ENCODE results near the gene HOXA6. TPM values are rescaled to one million over a fixed set of nuclear protein-coding genes. Genes with fewer than 3 reads are reported as not detected.

The HOXA6 gene
- total and polyA plus RNA-seq, 10 of the 15 experiments (the other 5 are each of a cell fraction or from before 2014, with no cell fraction given), result 0.08 TPM; not detected in 9

GRCh38 chr7:27095897-27096767, 51.4 kb downstream of the HOXA6 start, which contains the start of gene HOXA1:
TSS of gene HOXA1 (minus strand) at chr7:27096000. CDS start at chr7:27095912, 88 bp downstream.
- H3K27ac ChIP-seq (ENCODE audit: control insufficient read depth, insufficient read depth), result no peak within 1 kb of the TSS
- in situ Hi-C loops (cut with MboI), result no loop called here
- peak within 1 kb of the TSS; percentile 56 for H3K9ac ChIP-seq (ENCODE audit: control insufficient read depth, insufficient read depth, low read length)
- ATAC-seq (peak; percentile 92), DNase-seq (ENCODE audit: low read depth, low spot score) (peak; percentile 48), FAIRE-seq (peak; percentile 83)
- H3K27me3 ChIP-seq (replicated peaks in 1 of 2; ENCODE audit: control insufficient read depth in 2 of 2, insufficient read depth in 2 of 2, low read length in 1 of 2), result peaks cover 0 to 7% of the 10 kb centered on the region in 2 experiments; a peak in 3 of 4 replicates
- peaks cover 6% of the 10 kb centered on the region for H3K4me1 ChIP-seq (ENCODE audit: control insufficient read depth, insufficient read depth, low read length)
- peak within 1 kb of the TSS; percentile 82 for H2AFZ ChIP-seq (ENCODE audit: control insufficient read depth, low read depth, low read length)
- H3K36me3 ChIP-seq (ENCODE audit: control insufficient read depth in 2 of 2, insufficient read depth in 2 of 2, low read length in 1 of 2), result no peaks in the 10 kb centered on the region
- H3K4me3 ChIP-seq, result peak within 1 kb of the TSS; percentile 92
- intact Hi-C loops (cut with micrococcal nuclease; ENCODE audit: unreplicated experiment), result loop anchor here (2.0 kb wide), 1 partner anchor 239 kb away; no protein-coding TSS in a partner anchor
- H3K4me2 ChIP-seq (ENCODE audit: control insufficient read depth, insufficient read depth), result peak within 1 kb of the TSS; percentile 94
- no peaks in the 10 kb centered on the region for H3K79me2 ChIP-seq (ENCODE audit: control insufficient read depth, insufficient read depth, low read length)
- SMC1A ChIA-PET (ENCODE audit: uncharacterized antibody, unreplicated experiment), result interaction anchor here (0.6 to 7.9 kb wide), 10 partner anchors 10 to 242 kb away, joined by 3 to 110 read pairs (median 4); no protein-coding TSS in a partner anchor
- RAD21 ChIA-PET (ENCODE audit: unreplicated experiment), result interaction anchor here (0.6 to 2.4 kb wide), 17 partner anchors 9 to 406 kb away, joined by 3 to 23 read pairs (median 4); partner anchors contain the start of gene SKAP2
- POLR2A ChIA-PET, result interaction anchor here (0.7 to 2.5 kb wide), 7 partner anchors 11 to 412 kb away, joined by 3 to 15 read pairs (median 4); partner anchors contain the start of gene SKAP2
- CTCF ChIA-PET, result interaction anchor here (0.6 to 2.2 kb wide), 10 partner anchors 9 to 416 kb away, joined by 3 to 10 read pairs (median 4); partner anchors contain the start of gene HOXA3
- under 1% methylated on average over 60 of the region's 68 CpGs for WGBS (ENCODE audit: insufficient coverage, insufficient replicate concordance, low lambda C conversion rate, missing lambda C conversion rate)
- H3K9me3 ChIP-seq (replicated peaks; ENCODE audit: control insufficient read depth, insufficient read depth, low read length), result no peaks in the 10 kb centered on the region
- TSS peak; percentile 63 for BruUV-seq (replicated peaks)
- H4K20me1 ChIP-seq (ENCODE audit: control insufficient read depth, insufficient read depth), result no peaks in the 10 kb centered on the region
- TF ChIP-seq NKRF (conservative IDR thresholded peaks at IDR 0.05) (peak; percentile 71), HDGF (IDR thresholded peaks at IDR 0.05) (no peak), BHLHE40 (IDR thresholded peaks at IDR 0.05; ENCODE audit: borderline replicate concordance in 1 of 2, low read depth in 2 of 2, low read length in 1 of 2) (peak; percentile 26 to 75; a peak in 2 of 4 replicates), MAX (IDR thresholded peaks at IDR 0.05; ENCODE audit: low read depth, low read length) (0 out of 2 replicates have a peak, but pooled peaks have one; percentile 46), HDAC6 (IDR thresholded peaks at IDR 0.05; ENCODE audit: unreplicated experiment) (peak; percentile 39), PBX3 (IDR thresholded peaks at IDR 0.05; ENCODE audit: insufficient replicate concordance, low read depth, low read length) (peak; percentile 72), SP1 (IDR thresholded peaks at IDR 0.05; ENCODE audit: low read depth, low read length) (no peak), POLR2A (IDR thresholded peaks at IDR 0.05; ENCODE audit: low read depth, low read length) (peak; percentile 65), PAX5 (IDR thresholded peaks at IDR 0.05; ENCODE audit: borderline replicate concordance, low read depth, low read length) (no peak), POLR2AphosphoS5 (IDR thresholded peaks at IDR 0.05; ENCODE audit: low read length) (peak; percentile 41; the same call in 1 of the 2 replicates), FOS (IDR thresholded peaks at IDR 0.05; ENCODE audit: borderline replicate concordance, extremely low read depth, insufficient read length) (peak; percentile 6), NFYB (IDR thresholded peaks at IDR 0.05; ENCODE audit: insufficient read depth, low read depth, low read length) (peak; percentile 76; the same call in 1 of the 2 replicates), GATAD2B (conservative IDR thresholded peaks at IDR 0.05; ENCODE audit: low read depth) (peak; percentile 20; the same call in 1 of the 2 replicates), YY1 (IDR thresholded peaks at IDR 0.05; ENCODE audit: low read depth, low read length) (no peak), PKNOX1 (IDR thresholded peaks at IDR 0.05) (peak; percentile 67; the same call in 1 of the 2 replicates), EGR1 (IDR thresholded peaks at IDR 0.05; ENCODE audit: borderline replicate concordance in 1 of 2, low read depth in 2 of 2, low read length in 2 of 2) (0 out of 3 replicates have a peak, but pooled peaks of 1 of the 2 experiments have one; percentile 5), RB1 (IDR thresholded peaks at IDR 0.05; ENCODE audit: borderline replicate concordance) (peak; percentile 48; the same call in 1 of the 2 replicates), CREB1 (IDR thresholded peaks at IDR 0.05; ENCODE audit: low read depth) (peak; percentile 21; the same call in 1 of the 2 replicates)

All from GM12878 (cell line).